H1 (cell line): Measurements from ENCODE around the gene RGS9. TPM values are rescaled to one million over a fixed set of nuclear protein-coding genes. Genes with fewer than 3 reads are reported as not detected.

Experiments
- CHD2 ChIP-seq: IDR thresholded peaks from 2 replicates; pipeline ENCODE4 v1.6.1; 2012; ENCODE audit warnings: low read length, improper control_type of control experiment
- CREB1 ChIP-seq: IDR thresholded peaks from 2 replicates; pipeline ENCODE4 v1.6.1; 2012; ENCODE audit warnings: inconsistent platforms
- EP300 ChIP-seq, 2 experiments: IDR thresholded peaks; 1 replicate in 1 of 2; 2 replicates in 1 of 2; pipeline ENCODE4 v1.6.1; 2011 to 2012; ENCODE audit warnings: low read depth in 2 of 2, low read length in 2 of 2, mild to moderate bottlenecking in 2 of 2, borderline replicate concordance in 1 of 2, inconsistent platforms in 1 of 2, moderate library complexity in 1 of 2
- FOSL1 ChIP-seq: IDR thresholded peaks from 2 replicates; pipeline ENCODE4 v1.6.1; 2011; ENCODE audit warnings: mild to moderate bottlenecking, low read depth, low read length, moderate library complexity; ENCODE audit not compliant: insufficient read depth
- HDAC6 ChIP-seq: IDR thresholded peaks from one replicate; pipeline ENCODE4 v1.7.1; 2012; ENCODE audit warnings: low read depth, mild to moderate bottlenecking, inconsistent platforms, low read length, moderate library complexity
- POU5F1 ChIP-seq: IDR thresholded peaks from 2 replicates; pipeline ENCODE4 v1.6.1; 2011; ENCODE audit warnings: low read depth, mild to moderate bottlenecking, low read length, moderate library complexity
- RNF2 ChIP-seq: fragments of 200-900, 300-1000 bp; sonication (generic); IDR thresholded peaks from 2 replicates; pipeline ENCODE4 v1.7.1; 2016; ENCODE audit warnings: borderline replicate concordance, low read depth, mild to moderate bottlenecking, antibody characterized with exemption, low read length; ENCODE audit not compliant: poor library complexity, severe bottlenecking; ENCODE audit errors: missing control alignments
- RXRA ChIP-seq: IDR thresholded peaks from 2 replicates; pipeline ENCODE4 v1.6.1; 2011; ENCODE audit warnings: low read depth, mild to moderate bottlenecking, low read length, moderate library complexity; ENCODE audit not compliant: insufficient read depth
- SIRT6 ChIP-seq: IDR thresholded peaks from one replicate; pipeline ENCODE4 v1.7.1; 2012; ENCODE audit warnings: low read length, inconsistent platforms
- SP2 ChIP-seq: IDR thresholded peaks from 2 replicates; pipeline ENCODE4 v1.6.1; 2012; ENCODE audit warnings: mild to moderate bottlenecking, low read length, inconsistent platforms
- polyA plus RNA-seq, 7 experiments: library from polyadenylated mRNA; depleted of rRNA in 3 of 7; stranded (reverse) in 5 of 7; unstranded in 2 of 7; fragments of >200 nt in 5 of 7; fragments of 200-250 nt in 2 of 7; gene quantifications; 1 replicate in 5 of 7; 2 replicates in 1 of 7; 4 replicates in 1 of 7; pipeline versions ENCODE4 v1.2.1 to v1.2.3, GENCODE V29; 2011 to 2013; ENCODE audit warnings: missing spikeins in 2 of 7, mixed read lengths in 2 of 7
- total RNA-seq: library from RNA; stranded (reverse); fragmentation: NEBNext Ultra II Directional; extraction: Animal tissue kit (Norgen Biotek cat#: 25700); gene quantifications from 2 replicates; pipeline ENCODE4 v1.2.1, GENCODE V29; 2021
- TF ChIP-seq, protein P1 (sequence below): IDR thresholded peaks from 2 replicates; pipeline ENCODE4 v1.6.1; 2012; ENCODE audit warnings: low read length, inconsistent platforms

The RGS9 gene
- total and polyA plus RNA-seq, 2 of the 8 experiments (the other 6 are each of a cell fraction or from before 2014, with no cell fraction given) = 8.9 to 20.5 TPM

DNA sequence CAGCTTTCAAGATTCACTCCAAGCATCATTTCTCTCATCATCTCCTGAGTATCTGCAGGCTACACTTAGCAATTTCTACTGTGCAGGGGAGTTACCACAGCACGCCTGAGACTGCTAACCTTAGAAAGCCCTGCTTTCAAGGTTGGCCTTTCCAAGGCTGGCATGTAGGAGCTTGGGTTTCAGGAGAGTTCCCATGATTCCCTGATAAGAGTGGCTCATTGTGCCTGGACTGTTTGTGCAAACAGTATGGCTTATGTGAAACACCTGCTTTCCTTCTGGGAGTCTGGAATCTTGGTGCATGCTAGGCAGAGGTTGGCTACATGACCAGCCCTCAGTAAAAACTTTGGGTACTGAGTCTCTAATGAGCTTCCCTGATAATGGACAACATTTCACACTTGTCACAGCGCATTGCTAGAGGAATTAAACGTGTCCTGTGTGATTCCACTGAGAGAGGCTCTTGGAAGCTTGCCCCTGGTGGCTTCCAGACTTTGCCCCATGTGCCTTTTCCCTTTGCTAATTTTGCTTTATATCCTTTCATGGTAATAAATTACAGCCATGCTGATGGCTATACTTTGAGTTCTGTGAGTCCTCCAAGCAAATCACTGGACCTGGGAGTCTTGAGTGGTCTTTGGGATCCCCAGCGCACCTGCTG is 19.7 kb upstream of the RGS9 start (continued):
- TF ChIP-seq, protein P1, sequence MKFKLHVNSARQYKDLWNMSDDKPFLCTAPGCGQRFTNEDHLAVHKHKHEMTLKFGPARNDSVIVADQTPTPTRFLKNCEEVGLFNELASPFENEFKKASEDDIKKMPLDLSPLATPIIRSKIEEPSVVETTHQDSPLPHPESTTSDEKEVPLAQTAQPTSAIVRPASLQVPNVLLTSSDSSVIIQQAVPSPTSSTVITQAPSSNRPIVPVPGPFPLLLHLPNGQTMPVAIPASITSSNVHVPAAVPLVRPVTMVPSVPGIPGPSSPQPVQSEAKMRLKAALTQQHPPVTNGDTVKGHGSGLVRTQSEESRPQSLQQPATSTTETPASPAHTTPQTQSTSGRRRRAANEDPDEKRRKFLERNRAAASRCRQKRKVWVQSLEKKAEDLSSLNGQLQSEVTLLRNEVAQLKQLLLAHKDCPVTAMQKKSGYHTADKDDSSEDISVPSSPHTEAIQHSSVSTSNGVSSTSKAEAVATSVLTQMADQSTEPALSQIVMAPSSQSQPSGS = no peak
- TF ChIP-seq SP2 (no peak), CREB1 (no peak), HDAC6 (no peak), POU5F1 (no peak), FOSL1 (no peak), EP300 (IDR thresholded peaks at IDR 0.05; ENCODE audit: borderline replicate concordance in 1 of 2, low read depth in 2 of 2, low read length in 2 of 2) (no peak), CHD2 (no peak), RNF2 (no peak), SIRT6 (no peak), RXRA (no peak)
